Measurements from ENCODE around the gene ARAP3. TPM values are rescaled to one million over a fixed set of nuclear protein-coding genes. Genes with fewer than 3 reads are reported as not detected.
"Not testable (repeated sequence)": the region's sequence is repeated elsewhere in the genome, so short reads cannot be mapped to it uniquely, and the experiment has no call there.

The ARAP3 gene, protein sequence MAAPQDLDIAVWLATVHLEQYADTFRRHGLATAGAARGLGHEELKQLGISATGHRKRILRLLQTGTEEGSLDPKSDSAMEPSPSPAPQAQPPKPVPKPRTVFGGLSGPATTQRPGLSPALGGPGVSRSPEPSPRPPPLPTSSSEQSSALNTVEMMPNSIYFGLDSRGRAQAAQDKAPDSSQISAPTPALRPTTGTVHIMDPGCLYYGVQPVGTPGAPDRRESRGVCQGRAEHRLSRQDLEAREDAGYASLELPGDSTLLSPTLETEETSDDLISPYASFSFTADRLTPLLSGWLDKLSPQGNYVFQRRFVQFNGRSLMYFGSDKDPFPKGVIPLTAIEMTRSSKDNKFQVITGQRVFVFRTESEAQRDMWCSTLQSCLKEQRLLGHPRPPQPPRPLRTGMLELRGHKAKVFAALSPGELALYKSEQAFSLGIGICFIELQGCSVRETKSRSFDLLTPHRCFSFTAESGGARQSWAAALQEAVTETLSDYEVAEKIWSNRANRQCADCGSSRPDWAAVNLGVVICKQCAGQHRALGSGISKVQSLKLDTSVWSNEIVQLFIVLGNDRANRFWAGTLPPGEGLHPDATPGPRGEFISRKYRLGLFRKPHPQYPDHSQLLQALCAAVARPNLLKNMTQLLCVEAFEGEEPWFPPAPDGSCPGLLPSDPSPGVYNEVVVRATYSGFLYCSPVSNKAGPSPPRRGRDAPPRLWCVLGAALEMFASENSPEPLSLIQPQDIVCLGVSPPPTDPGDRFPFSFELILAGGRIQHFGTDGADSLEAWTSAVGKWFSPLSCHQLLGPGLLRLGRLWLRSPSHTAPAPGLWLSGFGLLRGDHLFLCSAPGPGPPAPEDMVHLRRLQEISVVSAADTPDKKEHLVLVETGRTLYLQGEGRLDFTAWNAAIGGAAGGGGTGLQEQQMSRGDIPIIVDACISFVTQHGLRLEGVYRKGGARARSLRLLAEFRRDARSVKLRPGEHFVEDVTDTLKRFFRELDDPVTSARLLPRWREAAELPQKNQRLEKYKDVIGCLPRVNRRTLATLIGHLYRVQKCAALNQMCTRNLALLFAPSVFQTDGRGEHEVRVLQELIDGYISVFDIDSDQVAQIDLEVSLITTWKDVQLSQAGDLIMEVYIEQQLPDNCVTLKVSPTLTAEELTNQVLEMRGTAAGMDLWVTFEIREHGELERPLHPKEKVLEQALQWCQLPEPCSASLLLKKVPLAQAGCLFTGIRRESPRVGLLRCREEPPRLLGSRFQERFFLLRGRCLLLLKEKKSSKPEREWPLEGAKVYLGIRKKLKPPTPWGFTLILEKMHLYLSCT (N-terminal part only)
- total RNA-seq (2014; rRNA removed; shearing (Covaris generic); ENCODE audit: low replicate concordance): 10.6 and 11.8 TPM in 2 replicates

DNA sequence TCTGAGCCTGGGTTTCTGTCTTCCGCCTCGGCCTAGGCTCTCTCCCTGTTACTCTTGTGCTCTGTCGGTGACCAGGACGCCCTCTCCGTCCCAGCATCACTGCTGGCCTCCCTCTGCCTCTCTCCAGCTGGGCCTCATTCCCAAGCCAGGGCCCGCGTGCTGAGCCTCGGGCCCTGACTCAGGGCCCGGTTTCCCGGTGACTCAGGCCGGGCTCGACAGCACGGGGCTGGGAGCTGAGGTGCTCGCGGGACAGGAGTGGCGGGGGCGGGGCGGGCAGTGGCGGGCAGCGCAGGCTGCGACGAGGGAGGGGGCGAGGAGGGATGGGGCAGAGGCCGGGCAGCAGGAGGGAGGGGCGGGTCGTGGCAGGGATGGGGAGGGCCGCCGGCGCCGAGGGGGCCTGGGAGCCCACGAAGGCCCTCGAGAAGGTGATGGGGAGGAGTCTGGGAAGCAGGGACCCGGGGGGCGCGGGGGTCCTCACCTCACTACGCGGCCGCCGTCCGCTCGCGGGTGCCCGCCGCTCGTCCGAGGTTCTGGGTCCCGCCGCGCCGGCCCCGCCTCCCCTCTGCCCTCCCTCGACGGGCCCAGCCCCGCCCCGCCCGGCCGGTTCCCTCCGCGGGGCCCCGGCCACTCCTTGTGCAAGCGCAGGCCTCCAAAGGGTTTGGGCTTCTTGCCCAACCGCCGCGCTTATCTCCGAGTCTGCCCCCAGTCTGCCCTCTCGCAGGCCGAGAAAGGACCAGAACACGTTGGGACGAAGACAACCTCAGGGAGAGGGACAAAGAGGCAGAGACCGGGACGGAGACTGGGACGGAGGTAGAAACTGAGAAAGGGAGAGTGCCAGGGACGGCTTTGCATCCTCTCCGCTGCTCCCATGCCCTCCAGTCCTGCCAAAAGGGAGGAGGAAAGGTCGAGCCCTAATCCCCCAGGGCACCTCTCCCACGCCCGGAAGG, at the start of gene ARAP3:
Gene ARAP3 (minus strand): TSS at position 536 of the 947 bp plus-strand sequence. CDS start 1,744 bp downstream, outside the sequence.
- in situ Hi-C loops (cut with HindIII; ENCODE audit: low pct_unique_long_range_greater_than_20kb, low sequenced_read_pairs): no loop called here
- peak; percentile 68 for DNase-seq (ENCODE audit: low read depth)

DNA sequence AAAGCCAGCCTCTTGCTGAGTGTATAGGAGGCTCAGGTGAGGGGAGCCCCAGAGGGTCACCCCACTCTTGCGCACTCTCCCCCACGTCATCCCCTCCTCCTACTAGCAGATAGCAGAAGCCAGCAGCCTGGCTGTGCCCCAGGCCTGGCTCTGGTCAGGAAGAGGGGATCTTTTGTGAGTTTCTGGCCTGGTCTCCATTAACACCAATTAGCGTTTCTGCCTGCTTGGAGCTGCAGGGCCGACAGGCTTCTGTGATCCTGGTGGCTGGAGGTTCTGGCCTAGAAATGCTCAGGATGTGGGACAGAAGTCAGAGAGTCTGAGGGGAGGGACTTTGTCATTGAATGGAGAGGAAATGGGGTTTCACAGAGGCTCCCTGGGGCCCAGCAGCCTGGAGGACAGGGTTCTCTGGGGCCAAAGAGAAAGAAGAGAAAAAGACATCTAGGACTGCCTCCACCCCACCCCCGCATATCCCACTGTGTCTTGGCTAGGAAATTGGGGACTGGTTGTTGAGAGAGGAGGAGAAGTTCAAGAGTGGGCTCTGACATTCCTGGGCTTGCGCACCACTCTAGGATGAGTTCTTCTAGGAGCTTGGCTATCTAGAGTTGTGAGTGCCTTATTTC, 47.5 kb upstream of the ARAP3 start:
- in situ Hi-C loops (cut with HindIII; ENCODE audit: low pct_unique_long_range_greater_than_20kb, low sequenced_read_pairs): no loop called here
- no peak for DNase-seq (ENCODE audit: low read depth)

DNA sequence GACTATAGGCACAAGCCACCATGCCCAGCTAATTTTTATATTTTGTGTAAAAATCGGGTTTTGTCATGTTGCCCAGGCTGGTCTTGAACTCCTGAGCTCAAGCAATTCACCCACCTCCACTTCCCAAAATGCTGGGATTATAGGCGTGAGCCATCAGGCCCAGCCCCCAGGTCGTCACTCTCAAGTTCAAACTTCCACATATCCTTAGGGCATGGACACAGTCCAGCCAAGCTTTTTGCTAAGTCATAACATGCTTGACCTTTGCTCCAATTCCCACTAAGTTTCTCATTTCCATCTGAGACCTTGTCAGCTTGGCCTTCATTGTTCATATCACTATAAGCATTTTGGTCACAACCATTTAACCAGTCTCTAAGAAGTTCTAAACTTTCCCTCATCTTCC, 43.9 kb upstream of the ARAP3 start:
- DNase-seq (ENCODE audit: low read depth): peak; percentile 70
- in situ Hi-C loops (cut with HindIII; ENCODE audit: low pct_unique_long_range_greater_than_20kb, low sequenced_read_pairs): no loop called here

DNA sequence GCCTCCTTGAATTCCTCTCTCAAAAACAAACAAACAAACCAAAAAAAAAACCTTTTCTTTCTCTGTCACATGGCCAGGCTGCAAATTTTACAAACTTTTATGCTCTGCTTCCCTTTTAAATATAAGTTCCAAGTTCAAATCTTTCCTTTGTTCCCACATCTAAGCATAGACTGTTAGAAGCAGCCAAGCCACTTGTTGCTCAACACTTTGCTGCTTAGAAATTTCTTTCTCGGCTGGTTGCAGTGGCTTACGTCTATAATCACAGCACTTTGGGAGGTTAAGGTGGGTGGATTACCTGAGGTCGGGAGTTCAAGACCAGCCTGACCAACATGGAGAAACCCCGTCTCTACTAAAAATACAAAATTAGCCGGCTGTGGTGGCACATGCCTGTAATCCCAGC, 43.1 kb upstream of the ARAP3 start:
- in situ Hi-C loops (cut with HindIII; ENCODE audit: low pct_unique_long_range_greater_than_20kb, low sequenced_read_pairs): not testable (repeated sequence)

DNA sequence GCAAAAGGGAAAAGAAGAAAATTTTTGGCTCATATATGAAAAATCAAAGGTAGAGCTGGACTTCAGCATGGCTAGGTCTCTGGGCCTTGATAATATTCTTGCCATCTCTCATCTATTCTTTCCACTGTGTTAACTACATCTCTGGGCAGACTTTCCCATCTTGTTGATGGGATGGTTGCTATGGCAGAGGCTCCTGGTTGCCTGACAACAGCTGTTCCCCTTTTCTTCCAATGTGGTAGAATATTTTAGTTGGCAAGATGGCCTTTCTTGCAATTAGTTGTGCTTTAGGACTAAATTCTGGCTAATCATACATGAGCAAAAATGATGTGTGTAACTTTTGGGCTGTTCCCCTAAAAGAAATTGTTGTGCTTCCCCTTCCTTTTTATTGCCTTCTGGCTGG, 40.2 kb upstream of the ARAP3 start:
- in situ Hi-C loops (cut with HindIII; ENCODE audit: low pct_unique_long_range_greater_than_20kb, low sequenced_read_pairs): no loop called here
- DNase-seq (ENCODE audit: low read depth): no peak

More for the DNA sequence above, 43.1 kb upstream of the ARAP3 start:
- DNase-seq (ENCODE audit: low read depth): not testable (repeated sequence)

DNA sequence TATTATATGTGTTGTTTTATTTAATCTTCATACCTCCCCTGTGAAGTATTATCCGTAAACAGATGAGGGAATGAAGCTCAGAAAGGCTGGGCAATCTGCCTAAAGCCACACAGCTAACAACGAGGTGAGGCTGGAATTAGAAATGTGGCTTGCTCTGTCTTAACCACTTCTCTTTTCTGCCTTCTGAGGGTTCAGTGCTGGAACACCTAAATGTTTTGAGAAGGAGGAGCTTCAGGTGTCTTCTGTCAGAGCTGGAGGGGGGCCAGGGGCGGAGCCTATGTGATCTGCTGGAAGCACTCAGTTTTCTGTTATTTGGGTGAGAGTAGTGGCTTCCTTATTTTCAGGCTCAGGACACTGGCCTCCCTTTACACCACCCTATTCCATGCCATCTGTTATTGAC, 35.0 kb upstream of the ARAP3 start:
- in situ Hi-C loops (cut with HindIII; ENCODE audit: low pct_unique_long_range_greater_than_20kb, low sequenced_read_pairs): no loop called here
- no peak for DNase-seq (ENCODE audit: low read depth)

DNA sequence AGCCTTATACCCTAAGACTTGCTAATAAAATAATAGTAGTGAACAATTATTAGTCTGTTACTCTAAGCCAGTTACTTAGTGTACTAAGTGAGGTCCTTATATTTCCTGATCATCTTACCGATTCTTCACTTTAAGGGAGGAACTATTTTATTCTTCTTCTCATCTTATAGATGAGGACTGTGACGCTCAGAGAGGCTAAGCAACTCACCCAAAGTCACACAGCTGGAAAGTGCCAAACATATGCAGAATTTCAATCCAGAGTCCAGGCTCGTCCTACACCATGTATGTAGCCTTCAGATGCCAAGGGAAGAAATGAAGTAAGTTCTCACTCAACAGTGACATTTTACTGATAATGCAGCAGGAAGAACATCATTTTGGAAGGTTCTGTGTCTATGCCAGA, 34.4 kb upstream of the ARAP3 start:
- in situ Hi-C loops (cut with HindIII; ENCODE audit: low pct_unique_long_range_greater_than_20kb, low sequenced_read_pairs): no loop called here
- no peak for DNase-seq (ENCODE audit: low read depth)

DNA sequence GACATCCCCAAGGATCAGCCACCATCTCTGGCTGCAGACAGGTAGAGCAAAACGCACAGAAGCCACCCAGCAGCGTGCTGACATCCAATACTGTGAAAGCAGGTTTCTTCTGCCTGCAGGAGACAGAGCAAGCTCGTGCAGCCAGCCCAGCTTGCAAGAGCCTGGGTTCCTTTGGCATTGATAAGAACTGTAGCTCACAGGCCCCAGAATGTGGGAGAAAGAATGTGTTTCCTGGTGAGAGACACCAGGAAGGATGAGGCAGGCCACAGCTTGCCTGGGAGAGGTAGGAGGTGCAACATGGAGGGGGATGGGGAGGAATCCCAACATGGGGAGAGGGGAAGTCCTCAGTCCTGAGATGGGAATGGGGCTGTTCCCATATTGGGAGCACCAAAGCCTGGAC, 34.0 kb upstream of the ARAP3 start:
- DNase-seq (ENCODE audit: low read depth): peak; percentile 33
- in situ Hi-C loops (cut with HindIII; ENCODE audit: low pct_unique_long_range_greater_than_20kb, low sequenced_read_pairs): no loop called here

DNA sequence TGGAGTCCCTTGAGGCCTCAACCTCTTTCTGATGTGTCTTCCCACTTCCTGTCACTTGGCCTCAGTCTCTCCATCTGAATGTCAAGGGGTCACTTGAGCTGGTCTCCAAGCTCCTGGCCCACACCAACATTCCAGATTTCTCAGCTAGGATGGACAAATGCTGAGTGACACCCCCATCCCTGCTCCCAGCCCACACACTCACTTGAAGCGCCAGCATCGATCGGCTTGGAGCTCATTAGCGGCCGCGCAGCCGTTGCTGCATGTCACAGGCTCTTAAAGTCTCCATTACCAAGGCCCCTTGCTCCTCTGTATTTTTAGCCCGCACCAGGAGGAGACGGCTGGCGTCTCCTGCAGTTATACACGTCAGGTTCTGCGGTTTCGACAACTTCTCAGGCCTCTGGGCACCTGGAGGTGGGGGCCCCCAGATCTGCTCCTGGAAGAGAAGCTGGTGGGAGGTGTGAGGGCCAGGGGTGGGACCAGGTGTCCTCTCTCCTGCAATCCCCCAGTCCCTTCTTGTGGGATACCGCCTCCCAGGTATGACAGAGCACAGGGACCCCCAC, 33.4 kb upstream of the ARAP3 start:
- no peak for DNase-seq (ENCODE audit: low read depth)
- in situ Hi-C loops (cut with HindIII; ENCODE audit: low pct_unique_long_range_greater_than_20kb, low sequenced_read_pairs): no loop called here

DNA sequence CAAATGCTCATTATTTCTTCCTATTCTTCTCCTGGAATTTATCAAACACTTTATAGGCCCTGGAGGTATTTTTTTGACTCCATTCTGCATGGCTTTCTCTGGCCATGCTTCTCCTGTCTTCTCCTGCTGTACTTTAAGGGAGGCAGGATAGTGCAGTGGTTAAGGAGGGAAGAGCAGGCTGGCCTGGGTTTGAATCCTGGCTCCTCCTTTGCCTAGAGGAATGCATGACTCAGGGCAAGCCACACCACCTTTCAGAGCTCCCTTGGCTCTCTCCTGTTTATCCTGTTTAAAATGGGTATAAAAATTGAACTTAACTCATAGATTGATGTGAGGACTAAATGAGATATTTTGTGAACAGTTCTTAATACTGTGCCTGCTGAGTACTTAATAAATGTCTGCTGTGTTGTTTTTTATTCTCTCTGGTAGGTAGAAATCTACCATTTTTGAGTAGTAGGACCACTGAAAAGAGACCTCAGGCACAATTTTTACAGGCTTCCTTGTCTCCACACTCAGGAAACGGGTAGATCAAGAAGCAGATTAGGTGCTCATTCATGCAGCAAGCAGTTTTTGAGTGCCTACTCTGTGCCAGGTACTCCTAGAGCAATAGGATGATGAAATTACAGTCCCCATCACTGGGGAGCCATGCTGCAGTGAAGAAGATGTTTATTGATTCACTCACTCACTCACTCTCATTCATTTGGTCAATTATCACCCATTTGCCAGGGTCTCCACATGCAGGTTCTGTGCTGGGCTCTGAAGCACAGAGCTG, 32.7 kb upstream of the ARAP3 start:
- in situ Hi-C loops (cut with HindIII; ENCODE audit: low pct_unique_long_range_greater_than_20kb, low sequenced_read_pairs): no loop called here
- peak; percentile 49 for DNase-seq (ENCODE audit: low read depth)

DNA sequence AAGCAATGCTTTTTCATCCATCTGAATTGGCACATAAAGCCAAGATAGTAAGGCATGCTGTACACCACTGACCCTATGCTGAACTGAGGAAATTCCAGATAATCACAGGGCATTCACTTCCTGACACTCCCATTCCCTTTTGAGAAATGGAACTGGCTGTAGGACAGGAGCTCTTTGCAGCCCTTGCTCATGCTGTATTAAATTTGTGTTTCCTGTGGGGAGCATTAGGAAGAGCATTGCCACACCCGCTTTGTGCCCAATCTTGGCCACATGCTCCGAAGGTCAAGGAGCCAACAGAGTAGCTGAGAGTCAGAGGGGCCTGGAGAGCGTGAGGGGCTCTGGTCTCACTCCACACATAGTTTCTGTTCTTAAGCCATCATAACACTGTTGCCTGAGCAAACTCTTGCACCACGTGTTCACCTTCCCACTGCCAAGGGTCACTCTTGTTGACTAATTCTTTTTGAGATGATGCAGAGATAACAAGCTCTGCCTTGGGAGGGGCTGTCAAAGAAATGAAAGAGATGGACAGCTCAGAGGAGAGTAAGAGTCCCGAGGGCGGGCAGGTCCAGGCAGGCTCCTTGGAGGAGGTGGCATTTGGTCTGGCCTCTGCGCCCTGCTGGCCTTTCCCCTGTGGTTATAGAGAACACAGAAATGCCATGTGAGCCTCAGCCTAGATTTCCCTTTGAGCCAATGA, 31.7 kb upstream of the ARAP3 start:
- in situ Hi-C loops (cut with HindIII; ENCODE audit: low pct_unique_long_range_greater_than_20kb, low sequenced_read_pairs): no loop called here
- peak; percentile 94 for DNase-seq (ENCODE audit: low read depth)

DNA sequence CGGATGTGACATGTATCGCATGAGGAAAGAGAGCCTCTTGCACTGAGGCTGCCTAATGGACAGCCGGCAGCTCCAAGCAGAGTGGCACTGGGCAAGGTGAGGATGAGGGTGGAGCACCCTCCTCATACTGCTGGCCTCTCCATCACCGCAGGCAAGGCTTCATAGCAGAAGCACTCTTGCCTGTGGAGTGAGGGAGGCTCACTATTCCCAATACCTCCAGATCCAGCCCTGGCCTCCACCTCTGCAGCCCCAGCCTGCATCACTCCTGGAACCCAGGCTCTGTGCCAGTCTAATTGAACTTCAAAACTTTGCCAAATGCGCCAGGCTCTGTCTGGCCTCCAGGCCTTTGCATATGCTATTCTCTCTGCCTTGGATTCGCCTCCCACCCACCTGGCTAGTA, 29.7 kb upstream of the ARAP3 start:
- in situ Hi-C loops (cut with HindIII; ENCODE audit: low pct_unique_long_range_greater_than_20kb, low sequenced_read_pairs): no loop called here
- no peak for DNase-seq (ENCODE audit: low read depth)

DNA sequence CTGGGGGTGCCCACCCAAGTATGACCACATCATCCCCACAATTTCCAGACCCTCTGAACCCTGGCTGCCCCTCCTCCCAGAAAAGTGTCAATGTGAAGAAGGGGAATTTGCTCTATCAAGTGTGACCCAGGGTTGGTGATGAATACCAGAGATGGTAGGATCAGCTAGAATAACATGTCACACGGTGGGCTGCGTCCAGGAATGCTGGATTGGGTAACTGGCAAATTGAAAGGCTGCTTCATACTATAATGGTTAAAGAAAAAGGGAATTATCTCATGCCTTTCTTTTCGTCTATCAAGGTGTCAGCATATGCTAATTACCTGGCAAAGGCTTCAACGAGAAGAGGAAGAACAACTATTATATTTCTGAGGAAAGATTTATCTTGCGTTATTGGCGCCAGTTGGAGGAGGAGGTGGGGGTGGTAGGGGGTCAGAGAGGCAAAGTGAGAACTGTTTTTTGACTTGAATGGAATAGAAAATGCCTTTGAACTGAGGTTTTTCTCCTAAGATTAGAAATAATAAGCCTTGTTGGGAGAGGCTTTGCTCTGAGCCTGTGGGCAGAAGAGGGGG, 27.8 kb upstream of the ARAP3 start:
- DNase-seq (ENCODE audit: low read depth): peak; percentile 71
- in situ Hi-C loops (cut with HindIII; ENCODE audit: low pct_unique_long_range_greater_than_20kb, low sequenced_read_pairs): no loop called here

DNA sequence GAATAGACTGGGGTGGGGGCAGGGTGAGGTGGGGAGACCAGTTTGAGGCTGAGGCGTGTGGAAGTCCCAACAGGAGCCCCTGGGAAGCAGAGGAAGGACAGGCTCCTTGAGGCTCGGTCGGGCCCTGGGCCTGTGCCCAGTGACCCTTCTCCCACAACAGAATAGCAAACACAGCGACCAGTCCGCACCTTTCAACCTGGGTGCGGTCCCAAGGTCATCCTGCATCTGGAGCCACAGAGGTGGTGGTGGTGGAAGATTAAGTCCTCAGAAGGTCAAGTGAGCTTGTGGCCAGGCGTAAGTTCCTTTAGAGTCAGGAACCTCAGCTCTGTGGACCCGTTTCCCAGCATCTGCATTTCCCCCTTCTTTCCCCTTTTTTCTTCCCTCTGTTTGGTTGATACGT, 26.0 kb upstream of the ARAP3 start:
- DNase-seq (ENCODE audit: low read depth): no peak
- in situ Hi-C loops (cut with HindIII; ENCODE audit: low pct_unique_long_range_greater_than_20kb, low sequenced_read_pairs): no loop called here

DNA sequence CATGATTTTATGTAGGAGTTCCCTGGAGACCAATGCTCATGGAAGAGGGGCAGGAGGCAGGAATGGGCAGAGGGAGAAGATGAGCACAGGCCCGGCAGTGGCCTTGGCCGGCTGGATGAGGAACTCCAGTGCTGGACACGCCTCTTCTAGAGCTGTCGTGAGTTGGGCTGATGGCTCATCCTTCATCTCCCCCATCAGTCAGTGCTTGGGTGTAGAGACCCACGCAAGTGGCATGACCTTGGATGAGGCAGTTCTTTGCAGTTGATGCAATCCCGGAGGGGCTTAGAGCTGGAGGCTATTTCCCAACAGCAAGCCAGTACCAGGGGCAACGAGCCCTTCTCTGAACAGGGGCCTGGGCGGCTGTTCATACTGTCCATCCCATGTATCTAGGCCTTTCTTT, 25.5 kb upstream of the ARAP3 start:
- DNase-seq (ENCODE audit: low read depth): no peak
- in situ Hi-C loops (cut with HindIII; ENCODE audit: low pct_unique_long_range_greater_than_20kb, low sequenced_read_pairs): no loop called here

Data from Caki2 (cell line).